WTC11 (cell line): ENCODE measurements around the gene MYO1A.

Source experiments
- CREB1 ChIP-seq: sonication (generic); formaldehyde crosslinking; IDR thresholded peaks from 2 replicates; pipeline ENCODE4 v1.8.0; 2023; ENCODE audit warnings: mild to moderate bottlenecking, missing genetic modification reagents
- RELA ChIP-seq: sonication (generic); formaldehyde crosslinking; IDR thresholded peaks from 2 replicates; pipeline ENCODE4 v1.8.1; 2022; ENCODE audit warnings: missing genetic modification reagents, mild to moderate bottlenecking, borderline replicate concordance
- SP1 ChIP-seq: sonication (generic); formaldehyde crosslinking; conservative IDR thresholded peaks from 2 replicates; pipeline ENCODE4 v1.8.1; 2022; ENCODE audit warnings: missing genetic modification reagents
- TCF7 ChIP-seq: sonication (generic); formaldehyde crosslinking; IDR thresholded peaks from 2 replicates; pipeline ENCODE4 v1.8.0; 2022; ENCODE audit warnings: mild to moderate bottlenecking, low read depth, missing genetic modification reagents, moderate library complexity
- TF ChIP-seq, protein P1 (sequence below): fragments of 200-600 bp; IDR thresholded peaks from 2 replicates; pipeline ENCODE4 v1.8.0; 2022; ENCODE audit warnings: antibody characterized with exemption
- TF ChIP-seq, protein P2 (sequence below): sonication (generic); formaldehyde crosslinking; IDR thresholded peaks from 2 replicates; pipeline ENCODE4 v1.8.1; 2022; ENCODE audit warnings: low read depth, missing genetic modification reagents, borderline replicate concordance
- TF ChIP-seq, protein P3 (sequence below): sonication (generic); formaldehyde crosslinking; IDR thresholded peaks from 2 replicates; pipeline ENCODE4 v1.8.0; 2022; ENCODE audit warnings: mild to moderate bottlenecking, missing genetic modification reagents
- TF ChIP-seq, protein P4 (sequence below): fragments of 250-450 bp; sonication (Bioruptor Pico); IDR thresholded peaks from 2 replicates; pipeline ENCODE4 v1.9.0; 2021; ENCODE audit warnings: mild to moderate bottlenecking
- TF ChIP-seq, protein P5 (sequence below): fragments of 250-450 bp; sonication (Bioruptor Pico); IDR thresholded peaks from 2 replicates; pipeline ENCODE4 v2.1.2; 2022; ENCODE audit warnings: mild to moderate bottlenecking, moderate library complexity

DNA sequence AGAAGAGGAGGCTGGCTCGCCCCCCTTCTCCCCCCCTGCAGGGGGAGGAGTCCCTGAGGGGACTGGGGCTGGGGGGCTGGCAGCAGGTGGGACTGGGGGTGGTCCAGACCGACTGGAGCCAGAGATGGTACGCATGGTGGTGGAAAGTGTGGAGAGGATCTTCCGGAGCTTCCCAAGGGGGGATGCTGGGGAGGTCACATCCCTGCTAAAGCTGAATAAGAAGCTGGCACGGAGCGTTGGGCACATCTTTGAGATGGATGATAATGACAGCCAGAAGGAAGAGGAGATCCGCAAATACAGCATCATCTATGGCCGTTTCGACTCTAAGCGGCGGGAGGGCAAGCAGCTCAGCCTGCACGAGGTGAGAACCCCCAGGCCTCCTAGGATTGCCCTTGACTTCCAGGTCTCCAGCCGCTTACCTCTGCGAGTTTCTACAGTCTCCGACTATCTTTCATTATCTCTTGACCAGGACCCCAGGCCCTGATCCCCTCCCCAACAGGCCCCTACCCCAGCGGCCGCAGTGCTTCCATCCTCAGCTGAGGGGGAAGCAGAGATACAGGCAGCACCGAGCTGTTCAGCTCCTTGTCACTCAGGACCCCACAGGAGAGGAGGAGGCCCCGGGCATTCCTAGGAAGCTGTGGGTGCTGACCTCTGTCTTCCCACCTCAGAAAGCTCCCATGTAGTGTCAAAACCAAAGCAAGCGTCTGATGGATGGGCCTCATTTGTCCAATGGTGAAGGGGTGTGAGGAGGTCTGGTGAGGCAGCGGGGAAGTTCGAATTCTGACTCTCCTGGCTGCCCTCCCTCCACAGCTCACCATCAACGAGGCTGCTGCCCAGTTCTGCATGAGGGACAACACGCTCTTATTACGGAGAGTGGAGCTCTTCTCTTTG is 42.0 kb upstream of the MYO1A start:
- TF ChIP-seq, protein P1, sequence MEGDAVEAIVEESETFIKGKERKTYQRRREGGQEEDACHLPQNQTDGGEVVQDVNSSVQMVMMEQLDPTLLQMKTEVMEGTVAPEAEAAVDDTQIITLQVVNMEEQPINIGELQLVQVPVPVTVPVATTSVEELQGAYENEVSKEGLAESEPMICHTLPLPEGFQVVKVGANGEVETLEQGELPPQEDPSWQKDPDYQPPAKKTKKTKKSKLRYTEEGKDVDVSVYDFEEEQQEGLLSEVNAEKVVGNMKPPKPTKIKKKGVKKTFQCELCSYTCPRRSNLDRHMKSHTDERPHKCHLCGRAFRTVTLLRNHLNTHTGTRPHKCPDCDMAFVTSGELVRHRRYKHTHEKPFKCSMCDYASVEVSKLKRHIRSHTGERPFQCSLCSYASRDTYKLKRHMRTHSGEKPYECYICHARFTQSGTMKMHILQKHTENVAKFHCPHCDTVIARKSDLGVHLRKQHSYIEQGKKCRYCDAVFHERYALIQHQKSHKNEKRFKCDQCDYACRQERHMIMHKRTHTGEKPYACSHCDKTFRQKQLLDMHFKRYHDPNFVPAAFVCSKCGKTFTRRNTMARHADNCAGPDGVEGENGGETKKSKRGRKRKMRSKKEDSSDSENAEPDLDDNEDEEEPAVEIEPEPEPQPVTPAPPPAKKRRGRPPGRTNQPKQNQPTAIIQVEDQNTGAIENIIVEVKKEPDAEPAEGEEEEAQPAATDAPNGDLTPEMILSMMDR, result no peak
- TF ChIP-seq RELA (CRISPR knock-in tag) (no peak), CREB1 (no peak), SP1 (CRISPR knock-in tag) (no peak), TCF7 (CRISPR knock-in tag) (no peak)
- TF ChIP-seq, protein P2, sequence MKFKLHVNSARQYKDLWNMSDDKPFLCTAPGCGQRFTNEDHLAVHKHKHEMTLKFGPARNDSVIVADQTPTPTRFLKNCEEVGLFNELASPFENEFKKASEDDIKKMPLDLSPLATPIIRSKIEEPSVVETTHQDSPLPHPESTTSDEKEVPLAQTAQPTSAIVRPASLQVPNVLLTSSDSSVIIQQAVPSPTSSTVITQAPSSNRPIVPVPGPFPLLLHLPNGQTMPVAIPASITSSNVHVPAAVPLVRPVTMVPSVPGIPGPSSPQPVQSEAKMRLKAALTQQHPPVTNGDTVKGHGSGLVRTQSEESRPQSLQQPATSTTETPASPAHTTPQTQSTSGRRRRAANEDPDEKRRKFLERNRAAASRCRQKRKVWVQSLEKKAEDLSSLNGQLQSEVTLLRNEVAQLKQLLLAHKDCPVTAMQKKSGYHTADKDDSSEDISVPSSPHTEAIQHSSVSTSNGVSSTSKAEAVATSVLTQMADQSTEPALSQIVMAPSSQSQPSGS (CRISPR knock-in tag), result no peak
- TF ChIP-seq, protein P3, sequence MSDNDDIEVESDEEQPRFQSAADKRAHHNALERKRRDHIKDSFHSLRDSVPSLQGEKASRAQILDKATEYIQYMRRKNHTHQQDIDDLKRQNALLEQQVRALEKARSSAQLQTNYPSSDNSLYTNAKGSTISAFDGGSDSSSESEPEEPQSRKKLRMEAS (CRISPR knock-in tag), result no peak
- TF ChIP-seq, protein P4, sequence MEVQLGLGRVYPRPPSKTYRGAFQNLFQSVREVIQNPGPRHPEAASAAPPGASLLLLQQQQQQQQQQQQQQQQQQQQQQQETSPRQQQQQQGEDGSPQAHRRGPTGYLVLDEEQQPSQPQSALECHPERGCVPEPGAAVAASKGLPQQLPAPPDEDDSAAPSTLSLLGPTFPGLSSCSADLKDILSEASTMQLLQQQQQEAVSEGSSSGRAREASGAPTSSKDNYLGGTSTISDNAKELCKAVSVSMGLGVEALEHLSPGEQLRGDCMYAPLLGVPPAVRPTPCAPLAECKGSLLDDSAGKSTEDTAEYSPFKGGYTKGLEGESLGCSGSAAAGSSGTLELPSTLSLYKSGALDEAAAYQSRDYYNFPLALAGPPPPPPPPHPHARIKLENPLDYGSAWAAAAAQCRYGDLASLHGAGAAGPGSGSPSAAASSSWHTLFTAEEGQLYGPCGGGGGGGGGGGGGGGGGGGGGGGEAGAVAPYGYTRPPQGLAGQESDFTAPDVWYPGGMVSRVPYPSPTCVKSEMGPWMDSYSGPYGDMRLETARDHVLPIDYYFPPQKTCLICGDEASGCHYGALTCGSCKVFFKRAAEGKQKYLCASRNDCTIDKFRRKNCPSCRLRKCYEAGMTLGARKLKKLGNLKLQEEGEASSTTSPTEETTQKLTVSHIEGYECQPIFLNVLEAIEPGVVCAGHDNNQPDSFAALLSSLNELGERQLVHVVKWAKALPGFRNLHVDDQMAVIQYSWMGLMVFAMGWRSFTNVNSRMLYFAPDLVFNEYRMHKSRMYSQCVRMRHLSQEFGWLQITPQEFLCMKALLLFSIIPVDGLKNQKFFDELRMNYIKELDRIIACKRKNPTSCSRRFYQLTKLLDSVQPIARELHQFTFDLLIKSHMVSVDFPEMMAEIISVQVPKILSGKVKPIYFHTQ (CRISPR knock-in tag), result no peak
- TF ChIP-seq, protein P5, sequence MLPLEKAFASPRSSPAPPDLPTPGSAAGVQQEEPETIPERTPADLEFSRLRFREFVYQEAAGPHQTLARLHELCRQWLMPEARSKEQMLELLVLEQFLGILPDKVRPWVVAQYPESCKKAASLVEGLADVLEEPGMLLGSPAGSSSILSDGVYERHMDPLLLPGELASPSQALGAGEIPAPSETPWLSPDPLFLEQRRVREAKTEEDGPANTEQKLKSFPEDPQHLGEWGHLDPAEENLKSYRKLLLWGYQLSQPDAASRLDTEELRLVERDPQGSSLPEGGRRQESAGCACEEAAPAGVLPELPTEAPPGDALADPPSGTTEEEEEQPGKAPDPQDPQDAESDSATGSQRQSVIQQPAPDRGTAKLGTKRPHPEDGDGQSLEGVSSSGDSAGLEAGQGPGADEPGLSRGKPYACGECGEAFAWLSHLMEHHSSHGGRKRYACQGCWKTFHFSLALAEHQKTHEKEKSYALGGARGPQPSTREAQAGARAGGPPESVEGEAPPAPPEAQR (CRISPR knock-in tag), result no peak
